Thyroid gland (tissue), 4 donors: Measurements from ENCODE around the gene SLC19A2.

Experiments used
- POLR2A ChIP-seq, 2 donors: fragments of 450-650 bp; IDR thresholded peaks; one replicate each; pipeline ENCODE4 v1.6.1; 2017; ENCODE audit warnings: antibody characterized with exemption in 2 of 2, mild to moderate bottlenecking in 2 of 2, moderate library complexity in 1 of 2
- TF ChIP-seq, protein P1 (sequence below), 6 experiments: fragments of 200-600 bp in 3 of 6; fragments of 450-650 bp in 3 of 6; sonication (generic) in 3 of 6; IDR thresholded peaks; one replicate each; pipeline ENCODE4 v1.5.1; 2016 to 2019; ENCODE audit warnings: antibody characterized with exemption in 6 of 6, mild to moderate bottlenecking in 2 of 6, inconsistent platforms in 1 of 6, moderate library complexity in 1 of 6

DNA sequence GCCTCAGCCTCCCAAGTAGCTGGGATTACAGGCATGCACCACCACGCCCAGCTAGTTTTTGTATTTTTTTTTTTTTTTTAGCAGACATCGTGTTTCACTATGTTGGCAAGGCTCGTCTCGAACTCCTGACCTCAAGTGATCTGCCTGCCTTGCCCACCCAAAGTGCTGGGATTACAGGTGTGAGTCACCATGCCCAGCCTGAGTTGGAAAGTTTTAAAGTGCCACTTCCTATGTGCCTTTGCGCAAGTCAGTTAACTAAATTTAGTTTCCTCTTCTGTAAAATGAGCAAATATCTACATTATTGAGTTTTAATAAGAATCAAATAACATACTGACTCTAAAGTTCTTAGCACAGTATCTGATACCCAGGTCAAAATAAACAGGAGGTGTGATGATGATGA lies 12.4 kb downstream of the SLC19A2 start:
- TF ChIP-seq, protein P1, sequence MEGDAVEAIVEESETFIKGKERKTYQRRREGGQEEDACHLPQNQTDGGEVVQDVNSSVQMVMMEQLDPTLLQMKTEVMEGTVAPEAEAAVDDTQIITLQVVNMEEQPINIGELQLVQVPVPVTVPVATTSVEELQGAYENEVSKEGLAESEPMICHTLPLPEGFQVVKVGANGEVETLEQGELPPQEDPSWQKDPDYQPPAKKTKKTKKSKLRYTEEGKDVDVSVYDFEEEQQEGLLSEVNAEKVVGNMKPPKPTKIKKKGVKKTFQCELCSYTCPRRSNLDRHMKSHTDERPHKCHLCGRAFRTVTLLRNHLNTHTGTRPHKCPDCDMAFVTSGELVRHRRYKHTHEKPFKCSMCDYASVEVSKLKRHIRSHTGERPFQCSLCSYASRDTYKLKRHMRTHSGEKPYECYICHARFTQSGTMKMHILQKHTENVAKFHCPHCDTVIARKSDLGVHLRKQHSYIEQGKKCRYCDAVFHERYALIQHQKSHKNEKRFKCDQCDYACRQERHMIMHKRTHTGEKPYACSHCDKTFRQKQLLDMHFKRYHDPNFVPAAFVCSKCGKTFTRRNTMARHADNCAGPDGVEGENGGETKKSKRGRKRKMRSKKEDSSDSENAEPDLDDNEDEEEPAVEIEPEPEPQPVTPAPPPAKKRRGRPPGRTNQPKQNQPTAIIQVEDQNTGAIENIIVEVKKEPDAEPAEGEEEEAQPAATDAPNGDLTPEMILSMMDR (IDR thresholded peaks at IDR 0.05) = no peak
- TF ChIP-seq POLR2A (IDR thresholded peaks at IDR 0.05) = no peak
